ENCODE results near the gene MAP3K2. TPM values are rescaled to one million over a fixed set of nuclear protein-coding genes. Genes with fewer than 3 reads are reported as not detected.

The MAP3K2 gene
- total and polyA plus RNA-seq, 5 donors from 2014 or later = 48.4 to 95.7 (median 50.6) TPM

- ATAC-seq (ENCODE audit: low read depth in 2 of 2) (no peak), DNase-seq (no peak)
- peaks cover 0 to 10% (median 2%) of the 10 kb centered on the region in 4 donors for H3K4me1 Mint-ChIP-seq
- Histone ChIP-seq H3K4me1 (ENCODE audit: control insufficient read depth, insufficient read depth, low read length, poor library complexity, severe bottlenecking) (no peaks in the 10 kb centered on the region), H3K9me3 (ENCODE audit: control insufficient read depth in 2 of 2, low read length in 2 of 2) (peaks cover 5 to 7% of the 10 kb centered on the region in 2 experiments), H3K27ac (ENCODE audit: insufficient read depth, low read length, poor library complexity, severe bottlenecking) (no peak overlapping the region), H3K36me3 (ENCODE audit: control insufficient read depth, insufficient read depth, low read length) (peaks cover 90% of the 10 kb centered on the region), H3K4me3 (ENCODE audit: low read depth, low read length) (no peak overlapping the region), H3K27me3 (ENCODE audit: control insufficient read depth, insufficient read depth, low read length) (no peaks in the 10 kb centered on the region)
- no peak overlapping the region for H3K27ac Mint-ChIP-seq
- H3K36me3 Mint-ChIP-seq = peaks cover 54% of the 10 kb centered on the region
- H3K4me3 Mint-ChIP-seq = no peak overlapping the region
- H3K27me3 Mint-ChIP-seq = no peaks in the 10 kb centered on the region
- peaks cover 0 to 8% (median 5%) of the 10 kb centered on the region in 7 donors for H3K9me3 Mint-ChIP-seq
Measured at GRCh38 chr2:127320586-127321275, 67.0 kb downstream of the MAP3K2 start.

GRCh38 chr2:127320067-127320466, 67.7 kb downstream of the MAP3K2 start:
- ATAC-seq (ENCODE audit: low read depth in 2 of 2) (no peak), DNase-seq (no peak)
- Histone ChIP-seq H3K36me3 (ENCODE audit: control insufficient read depth, insufficient read depth, low read length) (peaks cover 89% of the 10 kb centered on the region), H3K27me3 (ENCODE audit: control insufficient read depth, insufficient read depth, low read length) (no peaks in the 10 kb centered on the region), H3K4me3 (ENCODE audit: low read depth, low read length) (no peak overlapping the region), H3K27ac (ENCODE audit: insufficient read depth, low read length, poor library complexity, severe bottlenecking) (no peak overlapping the region), H3K4me1 (ENCODE audit: control insufficient read depth, insufficient read depth, low read length, poor library complexity, severe bottlenecking) (no peaks in the 10 kb centered on the region), H3K9me3 (ENCODE audit: control insufficient read depth in 2 of 2, low read length in 2 of 2) (peaks cover 5 to 7% of the 10 kb centered on the region in 2 experiments)
- Mint-ChIP-seq H3K9me3 (peaks cover 0 to 8% (median 5%) of the 10 kb centered on the region in 7 donors), H3K27me3 (no peaks in the 10 kb centered on the region), H3K27ac (peak overlapping the region in 1 of 3 donors; percentile 79), H3K36me3 (peaks cover 55% of the 10 kb centered on the region), H3K4me1 (peaks cover 0 to 10% (median 2%) of the 10 kb centered on the region in 4 donors), H3K4me3 (no peak overlapping the region)

- Mint-ChIP-seq H3K27me3 (no peaks in the 10 kb centered on the region), H3K36me3 (peaks cover 60% of the 10 kb centered on the region), H3K9me3 (peaks cover 0 to 1% (median 0%) of the 10 kb centered on the region in 7 donors), H3K27ac (peak overlapping the region in 1 of 3 donors; percentile 16), H3K4me3 (no peak overlapping the region), H3K4me1 (peaks cover 0 to 4% (median under 1%) of the 10 kb centered on the region in 4 donors)
- no peak overlapping the region for H3K27ac ChIP-seq (ENCODE audit: insufficient read depth, low read length, poor library complexity, severe bottlenecking)
- H3K36me3 ChIP-seq (ENCODE audit: control insufficient read depth, insufficient read depth, low read length) = peaks cover 84% of the 10 kb centered on the region
- H3K4me3 ChIP-seq (ENCODE audit: low read depth, low read length) = no peak overlapping the region
- no peaks in the 10 kb centered on the region for H3K9me3 ChIP-seq (ENCODE audit: control insufficient read depth in 2 of 2, low read length in 2 of 2)
- no peaks in the 10 kb centered on the region for H3K4me1 ChIP-seq (ENCODE audit: control insufficient read depth, insufficient read depth, low read length, poor library complexity, severe bottlenecking)
- H3K27me3 ChIP-seq (ENCODE audit: control insufficient read depth, insufficient read depth, low read length) = no peaks in the 10 kb centered on the region
- no peak for ATAC-seq (ENCODE audit: low read depth in 2 of 2)
- DNase-seq = no peak
Measured at GRCh38 chr2:127314193-127314988, 73.4 kb downstream of the MAP3K2 start.

GRCh38 chr2:127313406-127313805, 74.4 kb downstream of the MAP3K2 start:
- peaks cover 81% of the 10 kb centered on the region for H3K36me3 ChIP-seq (ENCODE audit: control insufficient read depth, insufficient read depth, low read length)
- no peak for ATAC-seq (ENCODE audit: low read depth in 2 of 2)
- DNase-seq = no peak
- H3K4me1 Mint-ChIP-seq = peaks cover 0 to 4% (median under 1%) of the 10 kb centered on the region in 4 donors
- H3K27me3 Mint-ChIP-seq = no peaks in the 10 kb centered on the region
- H3K27me3 ChIP-seq (ENCODE audit: control insufficient read depth, insufficient read depth, low read length) = no peaks in the 10 kb centered on the region
- H3K9me3 ChIP-seq (ENCODE audit: control insufficient read depth in 2 of 2, low read length in 2 of 2) = no peaks in the 10 kb centered on the region
- H3K36me3 Mint-ChIP-seq = peaks cover 61% of the 10 kb centered on the region
- H3K9me3 Mint-ChIP-seq = no peaks in the 10 kb centered on the region
- H3K4me3 ChIP-seq (ENCODE audit: low read depth, low read length) = no peak overlapping the region
- H3K27ac Mint-ChIP-seq = no peak overlapping the region
- H3K4me3 Mint-ChIP-seq = no peak overlapping the region
- no peak overlapping the region for H3K27ac ChIP-seq (ENCODE audit: insufficient read depth, low read length, poor library complexity, severe bottlenecking)
- H3K4me1 ChIP-seq (ENCODE audit: control insufficient read depth, insufficient read depth, low read length, poor library complexity, severe bottlenecking) = no peaks in the 10 kb centered on the region

GRCh38 chr2:127310980-127311379, 76.8 kb downstream of the MAP3K2 start:
- Histone ChIP-seq H3K4me1 (ENCODE audit: control insufficient read depth, insufficient read depth, low read length, poor library complexity, severe bottlenecking) (no peaks in the 10 kb centered on the region), H3K9me3 (ENCODE audit: control insufficient read depth in 2 of 2, low read length in 2 of 2) (no peaks in the 10 kb centered on the region), H3K4me3 (ENCODE audit: low read depth, low read length) (no peak overlapping the region), H3K27me3 (ENCODE audit: control insufficient read depth, insufficient read depth, low read length) (no peaks in the 10 kb centered on the region), H3K27ac (ENCODE audit: insufficient read depth, low read length, poor library complexity, severe bottlenecking) (no peak overlapping the region), H3K36me3 (ENCODE audit: control insufficient read depth, insufficient read depth, low read length) (peaks cover 81% of the 10 kb centered on the region)
- Mint-ChIP-seq H3K4me1 (peaks cover 0 to 2% (median 0%) of the 10 kb centered on the region in 4 donors), H3K27ac (peak overlapping the region in 1 of 3 donors; percentile 26), H3K36me3 (peaks cover 56% of the 10 kb centered on the region), H3K9me3 (no peaks in the 10 kb centered on the region), H3K4me3 (no peak overlapping the region), H3K27me3 (no peaks in the 10 kb centered on the region)
- no peak for DNase-seq
- ATAC-seq (ENCODE audit: low read depth in 2 of 2) = no peak

- Histone ChIP-seq H3K36me3 (ENCODE audit: control insufficient read depth, insufficient read depth, low read length) (peaks cover 72% of the 10 kb centered on the region), H3K27me3 (ENCODE audit: control insufficient read depth, insufficient read depth, low read length) (no peaks in the 10 kb centered on the region), H3K4me3 (ENCODE audit: low read depth, low read length) (no peak overlapping the region), H3K4me1 (ENCODE audit: control insufficient read depth, insufficient read depth, low read length, poor library complexity, severe bottlenecking) (no peaks in the 10 kb centered on the region), H3K27ac (ENCODE audit: insufficient read depth, low read length, poor library complexity, severe bottlenecking) (no peak overlapping the region), H3K9me3 (ENCODE audit: control insufficient read depth in 2 of 2, low read length in 2 of 2) (no peaks in the 10 kb centered on the region)
- ATAC-seq (ENCODE audit: low read depth in 2 of 2) = no peak
- Mint-ChIP-seq H3K27ac (no peak overlapping the region), H3K27me3 (no peaks in the 10 kb centered on the region), H3K36me3 (peaks cover 46% of the 10 kb centered on the region), H3K9me3 (no peaks in the 10 kb centered on the region), H3K4me1 (peaks cover 0 to 2% (median 0%) of the 10 kb centered on the region in 4 donors), H3K4me3 (no peak overlapping the region)
- no peak for DNase-seq
Measured at GRCh38 chr2:127309468-127309867, 78.3 kb downstream of the MAP3K2 start.

GRCh38 chr2:127308586-127309138, 79.1 kb downstream of the MAP3K2 start:
- H3K4me1 Mint-ChIP-seq = peaks cover 0 to 2% (median 0%) of the 10 kb centered on the region in 4 donors
- H3K4me3 ChIP-seq (ENCODE audit: low read depth, low read length) = no peak overlapping the region
- no peaks in the 10 kb centered on the region for H3K27me3 Mint-ChIP-seq
- H3K36me3 ChIP-seq (ENCODE audit: control insufficient read depth, insufficient read depth, low read length) = peaks cover 64% of the 10 kb centered on the region
- no peak overlapping the region for H3K27ac Mint-ChIP-seq
- peaks cover 38% of the 10 kb centered on the region for H3K36me3 Mint-ChIP-seq
- no peaks in the 10 kb centered on the region for H3K9me3 ChIP-seq (ENCODE audit: control insufficient read depth in 2 of 2, low read length in 2 of 2)
- H3K4me1 ChIP-seq (ENCODE audit: control insufficient read depth, insufficient read depth, low read length, poor library complexity, severe bottlenecking) = no peaks in the 10 kb centered on the region
- no peak overlapping the region for H3K4me3 Mint-ChIP-seq
- ATAC-seq (ENCODE audit: low read depth in 2 of 2) (no peak), DNase-seq (no peak)
- H3K9me3 Mint-ChIP-seq = no peaks in the 10 kb centered on the region
- no peak overlapping the region for H3K27ac ChIP-seq (ENCODE audit: insufficient read depth, low read length, poor library complexity, severe bottlenecking)
- H3K27me3 ChIP-seq (ENCODE audit: control insufficient read depth, insufficient read depth, low read length) = no peaks in the 10 kb centered on the region

All from CD4-positive, CD25-positive, alpha-beta regulatory T cell (primary cell).